ENCODE data around the gene SH2D3C.
A peak's percentile ranks its signal among the peaks of the same experiment; 100 is the strongest.

SH2D3C gene

GRCh38 chr9:127755061-127756060, 23.1 kb downstream of the SH2D3C start:
- Histone ChIP-seq H3K27me3 (ENCODE audit: insufficient read depth, low read length) (peaks cover 48% of the 10 kb centered on the region), H3K27ac (ENCODE audit: low read length) (no peak overlapping the region), H3K9me3 (ENCODE audit: insufficient read depth, low read depth, low read length) (no peaks in the 10 kb centered on the region), H3K4me3 (ENCODE audit: low read length) (peak overlapping the region; percentile 79), H3K4me1 (ENCODE audit: insufficient read depth, low read length) (peaks cover 4% of the 10 kb centered on the region), H3K9ac (ENCODE audit: low read depth, low read length) (peak overlapping the region; percentile 66; the same call in 1 of the 2 replicates), H3K36me3 (ENCODE audit: insufficient read depth, low read depth, low read length) (peaks cover 5% of the 10 kb centered on the region; the same call in 1 of the 2 replicates)

- H3K4me3 ChIP-seq (ENCODE audit: low read length) = peak overlapping the region; percentile 71
- H3K27ac ChIP-seq (ENCODE audit: low read length) = no peak overlapping the region
Measured at GRCh38 chr9:127754099-127755060, 24.1 kb downstream of the SH2D3C start.

GRCh38 chr9:127753622-127754021, 24.8 kb downstream of the SH2D3C start:
- Histone ChIP-seq H3K36me3 (ENCODE audit: insufficient read depth, low read depth, low read length) (peaks cover 17% of the 10 kb centered on the region), H3K27ac (ENCODE audit: low read length) (no peak overlapping the region), H3K27me3 (ENCODE audit: insufficient read depth, low read length) (peaks cover 48% of the 10 kb centered on the region), H3K9me3 (ENCODE audit: insufficient read depth, low read depth, low read length) (no peaks in the 10 kb centered on the region), H3K4me3 (ENCODE audit: low read length) (peak overlapping the region; percentile 71; the same call in 1 of the 2 replicates), H3K4me1 (ENCODE audit: insufficient read depth, low read length) (peaks cover 4% of the 10 kb centered on the region), H3K9ac (ENCODE audit: low read depth, low read length) (no peak overlapping the region)

More at GRCh38 chr9:127754099-127755060, 24.1 kb downstream of the SH2D3C start:
- Histone ChIP-seq H3K9ac (ENCODE audit: low read depth, low read length) (peak overlapping the region; percentile 63; the same call in 1 of the 2 replicates), H3K9me3 (ENCODE audit: insufficient read depth, low read depth, low read length) (no peaks in the 10 kb centered on the region), H3K36me3 (ENCODE audit: insufficient read depth, low read depth, low read length) (peaks cover 10% of the 10 kb centered on the region), H3K4me1 (ENCODE audit: insufficient read depth, low read length) (peaks cover 4% of the 10 kb centered on the region), H3K27me3 (ENCODE audit: insufficient read depth, low read length) (peaks cover 48% of the 10 kb centered on the region)

GRCh38 chr9:127753148-127753547, 25.3 kb downstream of the SH2D3C start:
- peaks cover 4% of the 10 kb centered on the region for H3K4me1 ChIP-seq (ENCODE audit: insufficient read depth, low read length)
- peaks cover 19% of the 10 kb centered on the region for H3K36me3 ChIP-seq (ENCODE audit: insufficient read depth, low read depth, low read length)
- peaks cover 48% of the 10 kb centered on the region for H3K27me3 ChIP-seq (ENCODE audit: insufficient read depth, low read length)
- H3K9ac ChIP-seq (ENCODE audit: low read depth, low read length) = no peak overlapping the region
- H3K4me3 ChIP-seq (ENCODE audit: low read length) = no peak overlapping the region
- H3K27ac ChIP-seq (ENCODE audit: low read length) = no peak overlapping the region
- no peaks in the 10 kb centered on the region for H3K9me3 ChIP-seq (ENCODE audit: insufficient read depth, low read depth, low read length)

GRCh38 chr9:127751269-127752054, 27.0 kb downstream of the SH2D3C start:
- Histone ChIP-seq H3K4me3 (ENCODE audit: low read length) (no peak overlapping the region), H3K9me3 (ENCODE audit: insufficient read depth, low read depth, low read length) (no peaks in the 10 kb centered on the region), H3K27me3 (ENCODE audit: insufficient read depth, low read length) (peaks cover 45% of the 10 kb centered on the region), H3K36me3 (ENCODE audit: insufficient read depth, low read depth, low read length) (peaks cover 19% of the 10 kb centered on the region), H3K27ac (ENCODE audit: low read length) (no peak overlapping the region), H3K4me1 (ENCODE audit: insufficient read depth, low read length) (peaks cover 4% of the 10 kb centered on the region), H3K9ac (ENCODE audit: low read depth, low read length) (no peak overlapping the region)

- Histone ChIP-seq H3K4me3 (ENCODE audit: low read length) (no peak overlapping the region), H3K9me3 (ENCODE audit: insufficient read depth, low read depth, low read length) (no peaks in the 10 kb centered on the region), H3K4me1 (ENCODE audit: insufficient read depth, low read length) (no peaks in the 10 kb centered on the region), H3K27ac (ENCODE audit: low read length) (no peak overlapping the region), H3K9ac (ENCODE audit: low read depth, low read length) (no peak overlapping the region), H3K36me3 (ENCODE audit: insufficient read depth, low read depth, low read length) (peaks cover 19% of the 10 kb centered on the region), H3K27me3 (ENCODE audit: insufficient read depth, low read length) (peaks cover 28% of the 10 kb centered on the region)
Measured at GRCh38 chr9:127749090-127749787, 29.2 kb downstream of the SH2D3C start.

- no peak overlapping the region for H3K9ac ChIP-seq (ENCODE audit: low read depth, low read length)
- peaks cover 6% of the 10 kb centered on the region for H3K27me3 ChIP-seq (ENCODE audit: insufficient read depth, low read length)
- peaks cover 19% of the 10 kb centered on the region for H3K36me3 ChIP-seq (ENCODE audit: insufficient read depth, low read depth, low read length)
- no peak overlapping the region for H3K27ac ChIP-seq (ENCODE audit: low read length)
- no peaks in the 10 kb centered on the region for H3K9me3 ChIP-seq (ENCODE audit: insufficient read depth, low read depth, low read length)
- no peaks in the 10 kb centered on the region; the same call in 1 of the 2 replicates for H3K4me1 ChIP-seq (ENCODE audit: insufficient read depth, low read length)
- H3K4me3 ChIP-seq (ENCODE audit: low read length) = no peak overlapping the region
Measured at GRCh38 chr9:127746959-127747569, 31.4 kb downstream of the SH2D3C start.

GRCh38 chr9:127744398-127745110, 33.9 kb downstream of the SH2D3C start:
- Histone ChIP-seq H3K27ac (ENCODE audit: low read length) (no peak overlapping the region), H3K4me3 (ENCODE audit: low read length) (no peak overlapping the region), H3K27me3 (ENCODE audit: insufficient read depth, low read length) (no peaks in the 10 kb centered on the region), H3K9me3 (ENCODE audit: insufficient read depth, low read depth, low read length) (no peaks in the 10 kb centered on the region), H3K4me1 (ENCODE audit: insufficient read depth, low read length) (no peaks in the 10 kb centered on the region; the same call in 1 of the 2 replicates), H3K36me3 (ENCODE audit: insufficient read depth, low read depth, low read length) (peaks cover 11% of the 10 kb centered on the region; the same call in 1 of the 2 replicates), H3K9ac (ENCODE audit: low read depth, low read length) (no peak overlapping the region)

- Histone ChIP-seq H3K27me3 (ENCODE audit: insufficient read depth, low read length) (no peaks in the 10 kb centered on the region), H3K9ac (ENCODE audit: low read depth, low read length) (peak overlapping the region; percentile 66; the same call in 1 of the 2 replicates), H3K27ac (ENCODE audit: low read length) (no peak overlapping the region)
Measured at GRCh38 chr9:127742435-127743088, 35.9 kb downstream of the SH2D3C start.

More at GRCh38 chr9:127742435-127743088, 35.9 kb downstream of the SH2D3C start:
- no peaks in the 10 kb centered on the region; the same call in 1 of the 2 replicates for H3K4me1 ChIP-seq (ENCODE audit: insufficient read depth, low read length)
- H3K4me3 ChIP-seq (ENCODE audit: low read length) = peak overlapping the region; percentile 77
- H3K36me3 ChIP-seq (ENCODE audit: insufficient read depth, low read depth, low read length) = no peaks in the 10 kb centered on the region
- no peaks in the 10 kb centered on the region for H3K9me3 ChIP-seq (ENCODE audit: insufficient read depth, low read depth, low read length)
